Stomach (tissue), 9 donors: ENCODE results near the gene LMNTD2. TPM values are rescaled to one million over a fixed set of nuclear protein-coding genes. Genes with fewer than 3 reads are reported as not detected.

ENCODE experiments used
- DNase-seq, 2 donors: peaks; one replicate each; pipeline versions ENCODE4 v3.0.0 to v3.0.0-alpha.2; 2013 to 2019
- H3K27ac ChIP-seq, 5 donors: fragments of 200-600 bp in 4 of 5; sonication (generic) in 4 of 5; one replicate each; pipeline ENCODE4 v1.5.1; 2013 to 2019; ENCODE audit warnings: mild to moderate bottlenecking in 1 of 5, moderate library complexity in 1 of 5
- H3K27me3 ChIP-seq, 3 donors: fragments of 200-600 bp; sonication (generic); one replicate each; pipeline ENCODE4 v1.5.1; 2017 to 2019; ENCODE audit warnings: mixed run types in 1 of 3
- H3K36me3 ChIP-seq, 4 donors: fragments of 200-600 bp; sonication (generic); 1 replicate in 3 of 4; 2 replicates in 1 of 4; pipeline ENCODE4 v1.5.1; 2016 to 2019
- H3K4me1 ChIP-seq, 4 donors: fragments of 200-600 bp; sonication (generic); one replicate each; pipeline ENCODE4 v1.5.1; 2016 to 2019
- H3K4me3 ChIP-seq, 4 donors: fragments of 200-600 bp; sonication (generic) in 3 of 4; one replicate each; pipeline ENCODE4 v1.5.1; 2016 to 2019; ENCODE audit warnings: mild to moderate bottlenecking in 1 of 4
- H3K9me3 ChIP-seq, 4 donors: fragments of 200-600 bp; sonication (generic); one replicate each; pipeline ENCODE4 v1.5.1; 2016 to 2019
- EP300 ChIP-seq: sonication (generic); formaldehyde crosslinking; IDR thresholded peaks from one replicate; pipeline ENCODE4 v1.6.1; 2017; ENCODE audit warnings: antibody characterized with exemption
- POLR2A ChIP-seq, 4 donors: fragments of 450-650 bp; IDR thresholded peaks; one replicate each; pipeline ENCODE4 v1.6.1; 2016; ENCODE audit warnings: antibody characterized with exemption in 4 of 4, control low read depth in 2 of 4, mild to moderate bottlenecking in 1 of 4, moderate library complexity in 1 of 4
- POLR2AphosphoS5 ChIP-seq, 3 donors: sonication (generic); formaldehyde crosslinking; IDR thresholded peaks; one replicate each; pipeline ENCODE4 v1.6.1; 2016; ENCODE audit warnings: antibody characterized with exemption in 3 of 3
- WGBS, 5 donors: extraction: QIAGEN DNeasy Blood & Tissue Kit in 3 of 5; methylation state at CpG; one replicate each; pipeline versions ENCODE4 v1.1.5 to v1.1.7; 2013 to 2018; 5-methylcytosine and 5-hydroxymethylcytosine counted together
- intact Hi-C: fragments of 100-400 bp; cut with DNase I; formaldehyde crosslinking; loops from one replicate; pipeline ENCODE4 v1.15.1; 2023; ENCODE audit warnings: low total_unique reads
- polyA plus RNA-seq, 3 donors: library from polyadenylated mRNA; stranded (reverse); fragments of 200-250 nt; gene quantifications; one replicate each; pipeline ENCODE4 v1.2.3, GENCODE V29; 2013
- total RNA-seq, 5 donors: library from RNA; depleted of rRNA; stranded (reverse); fragments of >200 nt; gene quantifications; one replicate each; pipeline versions ENCODE4 v1.1.0 to v1.2.3, GENCODE V29; 2014 to 2016
- TF ChIP-seq, protein P1 (sequence below), 7 experiments: fragments of 450-650 bp in 4 of 7; fragments of 200-600 bp in 3 of 7; sonication (generic) in 3 of 7; IDR thresholded peaks; one replicate each; pipeline ENCODE4 v1.5.1; 2016 to 2019; ENCODE audit warnings: antibody characterized with exemption in 7 of 7, control low read depth in 2 of 7, mild to moderate bottlenecking in 1 of 7
- donor health status: healthy with polysubstance abuse.
- donor health status: Bipolar disorder and iron deficiency.
- donor health status: healthy.

LMNTD2 gene
- total and polyA plus RNA-seq, 8 donors: 0.55 to 92.7 (median 8.2) TPM

DNA sequence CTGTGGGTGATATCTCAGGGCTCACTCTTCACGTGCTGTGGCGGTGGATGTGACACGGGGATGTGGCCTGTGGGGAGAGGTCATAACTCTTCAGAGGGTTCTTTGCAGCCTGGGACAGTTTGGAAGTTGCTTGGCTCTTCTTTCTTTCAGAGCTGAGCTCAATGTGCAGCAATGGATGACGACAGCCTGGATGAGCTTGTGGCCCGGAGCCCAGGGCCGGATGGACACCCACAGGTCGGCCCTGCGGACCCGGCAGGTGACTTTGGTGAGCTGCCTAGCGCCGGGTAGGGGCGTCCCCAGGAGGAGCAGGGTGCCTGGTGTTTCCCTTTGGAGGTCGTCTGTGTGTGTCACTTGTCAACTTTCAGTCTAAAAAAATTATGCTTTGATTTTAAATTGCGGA is 20.8 kb upstream of the LMNTD2 start:
- intact Hi-C loops: no loop called here
- WGBS, 5 donors: 75 to 80% (median 80%) methylated on average over 14 of the region's 14 CpGs
- Histone ChIP-seq H3K9me3 (no peaks in the 10 kb centered on the region), H3K36me3 (peaks cover 31 to 49% (median 45%) of the 10 kb centered on the region in 4 donors), H3K27me3 (no peaks in the 10 kb centered on the region), H3K4me1 (peaks cover 32 to 64% (median 52%) of the 10 kb centered on the region in 4 donors), H3K27ac (no peak overlapping the region), H3K4me3 (no peak overlapping the region)
- TF ChIP-seq POLR2A (IDR thresholded peaks at IDR 0.05) (no peak), EP300 (no peak), POLR2AphosphoS5 (IDR thresholded peaks at IDR 0.05) (no peak)
- TF ChIP-seq, protein P1, sequence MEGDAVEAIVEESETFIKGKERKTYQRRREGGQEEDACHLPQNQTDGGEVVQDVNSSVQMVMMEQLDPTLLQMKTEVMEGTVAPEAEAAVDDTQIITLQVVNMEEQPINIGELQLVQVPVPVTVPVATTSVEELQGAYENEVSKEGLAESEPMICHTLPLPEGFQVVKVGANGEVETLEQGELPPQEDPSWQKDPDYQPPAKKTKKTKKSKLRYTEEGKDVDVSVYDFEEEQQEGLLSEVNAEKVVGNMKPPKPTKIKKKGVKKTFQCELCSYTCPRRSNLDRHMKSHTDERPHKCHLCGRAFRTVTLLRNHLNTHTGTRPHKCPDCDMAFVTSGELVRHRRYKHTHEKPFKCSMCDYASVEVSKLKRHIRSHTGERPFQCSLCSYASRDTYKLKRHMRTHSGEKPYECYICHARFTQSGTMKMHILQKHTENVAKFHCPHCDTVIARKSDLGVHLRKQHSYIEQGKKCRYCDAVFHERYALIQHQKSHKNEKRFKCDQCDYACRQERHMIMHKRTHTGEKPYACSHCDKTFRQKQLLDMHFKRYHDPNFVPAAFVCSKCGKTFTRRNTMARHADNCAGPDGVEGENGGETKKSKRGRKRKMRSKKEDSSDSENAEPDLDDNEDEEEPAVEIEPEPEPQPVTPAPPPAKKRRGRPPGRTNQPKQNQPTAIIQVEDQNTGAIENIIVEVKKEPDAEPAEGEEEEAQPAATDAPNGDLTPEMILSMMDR (IDR thresholded peaks at IDR 0.05): no peak
- no peak for DNase-seq

DNA sequence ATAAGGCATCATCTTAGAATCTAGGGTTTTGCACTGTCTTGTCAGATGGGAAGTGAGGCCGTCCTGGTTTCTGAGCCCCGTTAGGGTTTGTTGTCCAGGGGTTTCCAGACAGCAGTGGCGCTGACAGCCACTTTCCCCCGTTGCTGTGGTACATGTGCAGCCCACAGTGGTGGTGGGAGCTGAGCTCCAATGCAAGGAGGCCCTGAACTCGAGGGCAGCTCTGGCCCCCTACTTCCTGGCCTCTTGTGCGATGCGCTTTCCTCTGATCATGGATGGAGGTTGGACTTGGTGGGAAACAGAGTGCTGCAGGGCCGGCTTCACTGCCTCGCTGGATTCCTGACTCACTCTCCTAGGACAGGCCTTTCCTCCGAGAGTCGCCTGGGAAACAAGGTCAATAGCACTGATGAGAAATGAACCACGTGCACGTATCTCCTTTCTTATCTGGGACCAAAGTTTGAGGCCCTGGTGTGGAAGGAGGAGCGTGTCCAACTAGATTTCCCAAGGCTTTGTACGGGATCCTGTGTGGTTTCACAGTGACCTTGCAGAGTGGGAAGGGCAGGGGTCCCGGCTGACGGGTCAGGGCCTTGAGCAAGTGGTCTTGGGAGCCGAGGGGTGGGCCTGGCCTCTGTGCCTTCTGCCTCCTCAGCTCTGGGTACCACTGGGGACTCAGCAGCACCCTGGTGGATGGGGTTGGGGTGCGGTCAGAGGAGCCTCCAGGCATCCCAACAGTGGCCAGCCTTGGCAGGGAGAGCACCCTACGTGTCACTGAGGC is 19.5 kb upstream of the LMNTD2 start:
- intact Hi-C loops: no loop called here
- Histone ChIP-seq H3K27me3 (peaks cover 0 to 4% (median 0%) of the 10 kb centered on the region in 3 donors), H3K36me3 (peaks cover 29 to 38% (median 37%) of the 10 kb centered on the region in 4 donors), H3K9me3 (no peaks in the 10 kb centered on the region), H3K4me1 (peaks cover 37 to 67% (median 52%) of the 10 kb centered on the region in 4 donors), H3K27ac (no peak overlapping the region), H3K4me3 (peak overlapping the region in 1 of 4 donors; percentile 98)
- WGBS, 5 donors: 47 to 68% (median 61%) methylated on average over 16 to 20 of the region's 20 CpGs
- TF ChIP-seq EP300 (no peak), POLR2A (IDR thresholded peaks at IDR 0.05) (no peak), POLR2AphosphoS5 (IDR thresholded peaks at IDR 0.05) (no peak)
- TF ChIP-seq, protein P1 (IDR thresholded peaks at IDR 0.05): no peak
- DNase-seq: peak in 1 of 2 donors; percentile 61

DNA sequence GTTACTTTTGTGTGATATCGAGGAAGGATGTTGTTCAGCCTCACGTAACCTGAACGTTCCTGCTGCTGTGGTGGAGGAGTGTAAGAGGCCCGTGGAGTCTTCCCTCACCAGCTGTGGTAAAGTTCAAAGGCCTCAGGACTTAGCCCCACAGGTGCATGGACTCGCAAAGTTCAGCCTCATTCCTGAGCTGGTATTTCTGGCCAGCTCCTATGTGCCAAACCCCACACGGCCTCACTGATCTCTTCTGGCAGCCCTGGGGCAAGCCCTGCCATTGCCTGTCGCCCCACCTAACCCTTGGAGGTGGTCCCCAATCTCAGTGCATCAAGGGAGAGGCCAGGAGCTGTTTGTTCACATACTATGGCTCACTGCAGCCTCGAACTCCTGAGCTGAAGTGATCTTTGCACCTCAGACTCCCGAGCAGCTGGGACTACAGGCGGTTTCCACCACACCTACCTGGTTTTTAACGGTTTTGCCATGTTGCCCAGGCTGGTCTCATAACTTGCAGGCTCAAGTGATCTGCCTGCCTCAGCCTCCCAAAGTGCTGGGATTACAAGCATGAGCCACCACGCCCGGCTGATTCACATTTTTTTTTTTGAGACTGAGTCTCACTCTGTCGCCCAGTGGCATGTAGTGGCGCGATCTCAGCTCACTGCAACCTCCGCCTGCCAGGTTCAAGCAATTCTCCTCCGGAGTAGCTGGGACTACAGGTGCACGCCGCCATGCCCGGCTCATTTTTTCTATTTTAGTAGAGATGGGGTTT is 17.9 kb upstream of the LMNTD2 start:
- 50 to 66% (median 58%) methylated on average over 17 to 21 of the region's 21 CpGs for WGBS, 5 donors
- H3K4me1 ChIP-seq: peaks cover 42 to 72% (median 60%) of the 10 kb centered on the region in 4 donors
- H3K27me3 ChIP-seq: peaks cover 0 to 12% (median 4%) of the 10 kb centered on the region in 3 donors
- intact Hi-C loops: no loop called here
- H3K9me3 ChIP-seq: no peaks in the 10 kb centered on the region
- H3K4me3 ChIP-seq: peak overlapping the region in 2 of 4 donors; percentile 82 to 98
- DNase-seq: no peak
- H3K36me3 ChIP-seq: peaks cover 18 to 23% (median 22%) of the 10 kb centered on the region in 4 donors
- no peak overlapping the region for H3K27ac ChIP-seq
- TF ChIP-seq POLR2A (IDR thresholded peaks at IDR 0.05) (no peak), POLR2AphosphoS5 (IDR thresholded peaks at IDR 0.05) (no peak), EP300 (no peak)
- TF ChIP-seq, protein P1 (IDR thresholded peaks at IDR 0.05): no peak

DNA sequence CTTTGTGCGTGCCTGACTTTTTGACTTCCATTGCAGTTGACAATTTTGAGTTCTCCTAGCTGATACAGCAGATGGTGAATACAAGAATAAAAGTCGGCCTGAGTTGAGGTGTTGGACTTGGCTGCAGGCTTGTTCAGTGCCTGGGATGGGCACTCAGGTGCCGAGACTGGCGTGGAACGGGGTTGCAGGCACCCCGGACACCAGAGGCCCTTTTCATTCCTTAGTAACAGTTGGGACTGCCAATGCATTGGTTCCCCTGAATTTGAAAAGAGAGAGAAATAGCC is 17.0 kb upstream of the LMNTD2 start:
- H3K4me1 ChIP-seq: peaks cover 42 to 72% (median 60%) of the 10 kb centered on the region in 4 donors
- H3K27me3 ChIP-seq: peaks cover 0 to 12% (median 4%) of the 10 kb centered on the region in 3 donors
- WGBS, 5 donors: 29 to 51% (median 36%) methylated on average over 6 of the region's 6 CpGs
- H3K36me3 ChIP-seq: peaks cover 9 to 14% (median 13%) of the 10 kb centered on the region in 4 donors
- DNase-seq: no peak
- peak overlapping the region; percentile 71 to 98 (median 78) for H3K4me3 ChIP-seq
- TF ChIP-seq POLR2A (IDR thresholded peaks at IDR 0.05): no peak
- TF ChIP-seq EP300: no peak
- TF ChIP-seq POLR2AphosphoS5 (IDR thresholded peaks at IDR 0.05): no peak
- TF ChIP-seq, protein P1 (IDR thresholded peaks at IDR 0.05): no peak
- intact Hi-C loops: no loop called here
- H3K27ac ChIP-seq: peak overlapping the region in 2 of 5 donors; percentile 93 to 94
- H3K9me3 ChIP-seq: no peaks in the 10 kb centered on the region
